Cortex of kidney (tissue), 1 donor: ENCODE measurements around the gene GABRR3.

Experiments
- DNase-seq: peaks from one replicate; lab custom pipeline; 2025; lab: John Stamatoyannopoulos, UW

Gene GABRR3

DNA sequence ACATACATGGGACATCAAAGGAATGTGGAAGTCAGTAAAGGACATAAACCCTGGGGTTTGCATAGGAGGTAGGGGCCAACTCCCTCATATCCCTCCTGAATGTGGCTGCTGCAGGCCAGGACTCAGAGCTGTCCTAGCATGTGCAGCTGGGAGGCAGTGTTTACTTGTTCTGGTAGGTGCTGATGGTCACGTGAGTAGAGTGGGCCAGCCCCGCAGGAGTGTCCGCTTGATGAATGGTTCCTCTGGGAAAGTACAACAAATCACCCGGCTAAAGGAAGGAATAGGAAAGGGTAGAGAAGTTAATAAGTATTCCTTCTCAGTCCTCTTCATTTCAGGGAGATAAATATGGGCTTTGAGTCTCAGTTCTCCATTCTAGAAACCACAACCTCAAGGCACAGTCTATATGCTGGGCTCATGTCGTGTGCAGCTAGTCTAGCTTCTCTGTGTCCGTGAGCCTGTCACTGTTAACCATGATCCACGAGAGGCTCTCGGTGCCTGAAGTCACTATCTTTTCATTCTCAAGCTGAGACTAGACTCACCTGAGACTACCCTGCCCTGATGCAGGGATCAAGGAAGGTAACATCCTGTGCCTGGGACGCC lies 80.8 kb downstream of the GABRR3 start:
- DNase-seq, result no peak

- no peak for DNase-seq
Measured at GRCh38 chr3:97952872-97953271, 82.2 kb downstream of the GABRR3 start.

GRCh38 chr3:97952280-97952679 lies 82.8 kb downstream of the GABRR3 start:
- DNase-seq, result no peak

DNA sequence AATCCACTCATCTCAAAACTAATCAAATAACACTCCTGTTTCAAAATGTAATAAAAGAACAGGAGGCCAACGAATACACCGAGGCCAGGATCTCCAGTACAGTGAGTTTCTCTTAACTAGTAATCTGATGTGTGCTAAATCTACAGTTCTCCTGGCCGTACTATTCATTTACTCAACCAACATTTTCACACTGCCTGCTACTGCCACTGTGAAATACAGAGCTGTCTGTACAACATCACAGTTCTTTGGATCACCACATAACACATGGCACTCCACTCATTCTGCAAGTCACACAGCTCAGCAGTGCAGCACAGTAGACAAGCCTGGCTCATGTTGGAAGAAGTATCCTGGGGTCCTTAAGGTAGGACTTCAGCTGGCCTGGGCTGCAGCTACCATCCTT lies 84.8 kb downstream of the GABRR3 start:
- DNase-seq, result no peak

GRCh38 chr3:97949743-97950142 lies 85.4 kb downstream of the GABRR3 start:
- no peak for DNase-seq

DNA sequence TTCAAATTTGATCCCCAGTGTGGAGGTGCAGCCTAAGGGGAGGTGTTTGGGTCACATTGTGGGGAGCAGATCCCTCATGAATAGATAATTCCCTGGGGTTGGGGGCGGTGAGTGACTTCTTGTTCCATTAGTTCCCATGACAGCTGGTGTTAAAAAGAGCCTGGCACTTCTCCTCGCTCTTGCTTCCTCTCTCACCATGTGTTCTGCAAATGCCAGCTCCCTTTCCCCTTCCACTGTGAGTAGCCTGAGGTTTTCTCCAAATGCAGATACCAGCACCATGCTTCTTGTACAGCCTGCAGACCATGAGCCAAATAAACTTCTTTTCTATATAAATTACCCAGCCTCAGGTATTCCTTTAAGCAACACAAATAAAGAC lies 86.0 kb downstream of the GABRR3 start:
- DNase-seq, result no peak

DNA sequence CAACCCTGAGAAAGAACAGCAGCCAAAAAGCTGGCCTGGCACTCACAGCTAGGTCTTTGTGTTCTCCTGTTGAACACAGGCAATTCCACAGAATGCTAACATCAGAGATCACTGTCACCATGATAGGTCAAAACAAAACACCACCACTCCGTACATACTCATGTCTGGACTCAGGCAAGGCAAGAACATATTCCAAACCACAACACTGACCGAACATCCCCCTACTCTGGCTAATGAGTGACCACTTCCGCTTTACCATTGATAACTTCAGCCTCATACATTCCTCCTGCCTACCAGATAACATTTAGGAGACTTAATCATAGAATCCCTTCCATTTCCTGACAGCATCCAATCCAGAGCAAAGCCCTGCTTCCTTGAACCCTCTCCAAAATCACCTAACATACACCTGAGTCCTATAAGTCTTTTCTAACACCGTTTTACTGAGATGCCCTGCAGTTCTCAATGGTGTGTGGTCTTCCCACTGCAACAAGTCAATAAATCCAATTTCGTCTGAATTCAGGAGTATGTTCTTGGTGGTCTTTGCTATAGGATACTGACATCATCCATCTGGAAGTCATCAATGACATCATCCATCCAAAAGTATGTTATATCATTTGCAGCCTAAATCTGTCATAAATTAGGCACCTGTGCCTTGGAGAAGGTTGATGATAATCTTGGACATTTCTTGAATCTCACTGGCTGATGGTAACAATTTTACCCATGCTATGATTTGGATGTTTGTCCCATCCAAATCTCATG lies 86.6 kb downstream of the GABRR3 start:
- DNase-seq, result no peak

DNA sequence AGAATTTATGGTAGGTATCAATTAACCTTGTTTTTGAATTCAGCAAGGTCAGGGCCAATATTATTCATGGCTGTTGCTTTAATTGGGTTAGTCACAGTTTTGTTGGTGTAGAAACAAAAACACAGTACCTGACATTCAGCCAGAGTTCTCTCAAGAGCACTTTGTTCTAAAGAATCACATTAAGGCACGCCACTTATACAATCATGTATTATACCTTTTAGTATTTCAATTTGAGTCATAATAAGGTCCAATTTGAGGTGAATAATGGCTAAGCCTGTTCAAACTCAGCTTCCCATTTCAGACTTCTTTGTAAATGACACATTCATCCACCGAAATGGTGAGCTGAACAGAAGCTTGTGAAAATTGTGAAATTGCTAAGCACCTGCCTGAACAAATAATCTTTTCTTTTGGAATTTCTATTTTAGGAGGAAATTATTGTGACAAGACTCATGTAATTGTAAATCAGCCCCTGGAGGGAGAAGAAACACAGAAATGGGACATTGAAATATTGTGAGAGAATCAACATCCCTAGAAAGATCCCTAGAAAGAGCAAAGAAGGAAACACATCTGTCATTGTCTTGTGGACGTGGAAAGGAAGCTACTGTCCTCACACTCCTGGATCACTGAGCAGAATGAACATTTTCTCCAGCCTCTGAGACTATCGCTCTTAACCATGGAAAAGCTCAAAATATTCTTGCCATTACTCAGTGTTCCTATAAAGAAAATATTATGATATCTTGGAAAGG lies 92.1 kb downstream of the GABRR3 start:
- DNase-seq, result no peak

DNA sequence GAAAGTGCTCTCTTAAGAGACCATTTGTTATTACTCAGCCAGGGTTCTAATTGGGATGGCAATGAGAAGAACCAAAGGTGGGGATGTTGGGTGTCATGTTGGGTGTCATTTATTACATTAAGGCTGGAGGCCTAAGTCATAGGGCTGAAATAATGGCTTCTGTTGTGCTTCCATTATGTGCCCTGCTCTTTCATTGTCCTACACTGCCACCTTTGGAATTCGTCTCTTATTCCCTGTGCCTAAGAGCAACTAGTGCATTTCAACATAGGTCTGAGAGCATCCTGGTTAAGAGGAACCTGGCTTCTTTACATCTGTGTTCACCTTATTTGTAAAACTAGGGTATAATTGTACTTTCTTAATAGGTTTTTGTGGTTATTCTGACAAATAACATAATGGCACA lies 95.1 kb downstream of the GABRR3 start:
- DNase-seq, result no peak

DNA sequence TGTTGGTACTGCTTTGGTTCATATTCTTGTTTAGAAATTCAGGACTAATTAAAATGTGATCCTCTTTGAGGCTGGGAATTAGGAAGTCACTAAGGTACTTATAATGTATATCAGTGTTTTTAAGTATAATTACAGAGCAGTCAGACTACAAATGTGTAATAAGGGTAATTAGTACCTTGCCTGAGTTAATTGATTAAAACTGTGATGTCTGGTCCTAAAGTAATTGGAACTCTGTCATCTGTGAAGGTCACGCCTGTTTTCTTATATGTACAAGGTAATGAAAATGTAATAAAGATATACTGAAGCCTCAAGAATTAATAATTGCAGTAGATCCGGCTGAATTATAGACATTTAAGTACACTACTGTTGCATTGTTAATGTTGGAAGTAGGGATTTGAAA lies 95.7 kb downstream of the GABRR3 start:
- DNase-seq, result no peak

GRCh38 chr3:97938444-97938843 lies 96.7 kb downstream of the GABRR3 start:
- no peak for DNase-seq

GRCh38 chr3:97937205-97937604 lies 97.9 kb downstream of the GABRR3 start:
- DNase-seq, result no peak

GRCh38 chr3:97935842-97936241 lies 99.3 kb downstream of the GABRR3 start:
- no peak for DNase-seq
